ENCODE data around the gene SLC23A3. TPM values are rescaled to one million over a fixed set of nuclear protein-coding genes. Genes with fewer than 3 reads are reported as not detected.

Gene SLC23A3
- total RNA-seq, 2 experiments from 2014 or later: 1.1 to 1.6 TPM

DNA sequence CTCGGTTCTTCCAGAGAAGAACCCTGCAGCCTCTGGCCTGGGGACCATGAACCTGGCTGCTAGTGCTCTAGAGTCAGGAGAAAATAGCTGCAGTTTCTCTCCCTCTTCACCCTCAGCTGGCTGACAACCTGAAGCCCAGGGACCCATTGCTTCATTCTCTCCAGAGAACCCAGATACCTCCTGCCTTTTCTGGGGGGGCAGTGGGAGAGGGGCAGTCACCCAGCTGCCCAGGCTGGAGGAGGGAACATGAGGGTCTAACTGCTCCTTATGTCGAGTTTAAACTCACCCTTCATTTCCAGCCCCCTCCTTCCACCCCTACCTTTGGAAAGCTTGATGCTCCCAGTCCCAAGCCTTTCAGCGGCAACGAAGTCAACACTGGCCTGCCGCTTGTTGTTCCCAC lies 29.1 kb upstream of the SLC23A3 start:
- peak overlapping the region; percentile 62 for H3K4me3 Mint-ChIP-seq
- DNase-seq (no peak), ATAC-seq (no peak)
- H3K4me1 Mint-ChIP-seq (ENCODE audit: low read depth): peaks cover 17% of the 10 kb centered on the region
- TF ChIP-seq, protein P1, sequence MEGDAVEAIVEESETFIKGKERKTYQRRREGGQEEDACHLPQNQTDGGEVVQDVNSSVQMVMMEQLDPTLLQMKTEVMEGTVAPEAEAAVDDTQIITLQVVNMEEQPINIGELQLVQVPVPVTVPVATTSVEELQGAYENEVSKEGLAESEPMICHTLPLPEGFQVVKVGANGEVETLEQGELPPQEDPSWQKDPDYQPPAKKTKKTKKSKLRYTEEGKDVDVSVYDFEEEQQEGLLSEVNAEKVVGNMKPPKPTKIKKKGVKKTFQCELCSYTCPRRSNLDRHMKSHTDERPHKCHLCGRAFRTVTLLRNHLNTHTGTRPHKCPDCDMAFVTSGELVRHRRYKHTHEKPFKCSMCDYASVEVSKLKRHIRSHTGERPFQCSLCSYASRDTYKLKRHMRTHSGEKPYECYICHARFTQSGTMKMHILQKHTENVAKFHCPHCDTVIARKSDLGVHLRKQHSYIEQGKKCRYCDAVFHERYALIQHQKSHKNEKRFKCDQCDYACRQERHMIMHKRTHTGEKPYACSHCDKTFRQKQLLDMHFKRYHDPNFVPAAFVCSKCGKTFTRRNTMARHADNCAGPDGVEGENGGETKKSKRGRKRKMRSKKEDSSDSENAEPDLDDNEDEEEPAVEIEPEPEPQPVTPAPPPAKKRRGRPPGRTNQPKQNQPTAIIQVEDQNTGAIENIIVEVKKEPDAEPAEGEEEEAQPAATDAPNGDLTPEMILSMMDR (IDR thresholded peaks at IDR 0.05): no peak
- ChIA-PET POLR2A (interaction anchor here (1.2 to 2.8 kb wide), 4 partner anchors 8 to 55 kb away, joined by 3 to 26 read pairs (median 12); partner anchors contain the start of gene TUBA4A), CTCF (interaction anchor here (0.7 to 2.1 kb wide), 7 partner anchors 12 to 126 kb away, joined by 3 to 9 read pairs (median 3); no protein-coding TSS in a partner anchor)
- H3K27ac Mint-ChIP-seq: peak overlapping the region; percentile 8
- intact Hi-C loops (cut with micrococcal nuclease): no loop called here
- H3K9me3 Mint-ChIP-seq: peaks cover 6% of the 10 kb centered on the region
- H3K27me3 Mint-ChIP-seq: no peaks in the 10 kb centered on the region
- H3K36me3 Mint-ChIP-seq (ENCODE audit: low read depth): peaks cover 3% of the 10 kb centered on the region

DNA sequence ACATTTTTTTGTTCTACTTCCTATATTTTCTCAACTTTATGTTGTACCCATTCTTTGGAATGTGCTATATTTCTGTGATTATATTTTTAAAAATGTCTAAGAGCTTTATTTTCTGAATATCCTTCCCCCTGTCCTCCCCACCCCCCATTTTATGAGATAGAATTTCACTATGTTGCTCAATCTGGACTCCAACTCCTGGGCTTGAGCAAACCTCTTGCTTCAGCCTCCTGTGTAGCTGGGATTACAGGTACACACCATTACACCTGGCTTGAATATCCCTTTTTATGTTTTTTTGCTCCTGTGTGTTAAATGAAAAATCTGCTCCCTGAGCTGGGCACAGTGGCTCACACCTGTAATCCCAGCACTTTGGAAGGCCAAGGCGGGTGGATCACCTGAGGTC lies 27.6 kb upstream of the SLC23A3 start:
- Mint-ChIP-seq H3K27ac (no peak overlapping the region), H3K36me3 (ENCODE audit: low read depth) (peaks cover 3% of the 10 kb centered on the region), H3K4me3 (no peak overlapping the region), H3K27me3 (no peaks in the 10 kb centered on the region), H3K9me3 (peaks cover 3% of the 10 kb centered on the region), H3K4me1 (ENCODE audit: low read depth) (peaks cover 17% of the 10 kb centered on the region)
- ChIA-PET CTCF (interaction anchor here (0.7 to 1.2 kb wide), 4 partner anchors 25 to 98 kb away, joined by 3 to 4 read pairs (median 4); no protein-coding TSS in a partner anchor), POLR2A (interaction anchor here (0.7 to 1.4 kb wide), 3 partner anchors 8 to 16 kb away, joined by 3 to 4 read pairs (median 3); no protein-coding TSS in a partner anchor)
- DNase-seq (no peak), ATAC-seq (no peak)
- TF ChIP-seq, protein P1 (IDR thresholded peaks at IDR 0.05): no peak
- intact Hi-C loops (cut with micrococcal nuclease): no loop called here

GRCh38 chr2:219186754-219187456 lies 17.1 kb upstream of the SLC23A3 start:
- DNase-seq: peak; percentile 63
- Mint-ChIP-seq H3K36me3 (ENCODE audit: low read depth) (peaks cover 15% of the 10 kb centered on the region), H3K4me3 (no peak overlapping the region), H3K4me1 (ENCODE audit: low read depth) (peaks cover 17% of the 10 kb centered on the region), H3K27ac (peak overlapping the region; percentile 83), H3K27me3 (no peaks in the 10 kb centered on the region), H3K9me3 (no peaks in the 10 kb centered on the region)
- ChIA-PET POLR2A (no interaction called here), CTCF (interaction anchor here (0.8 to 1.1 kb wide), 2 partner anchors 13 to 157 kb away, joined by 3 read pairs; no protein-coding TSS in a partner anchor)
- peak; percentile 92 for ATAC-seq
- TF ChIP-seq, protein P1 (IDR thresholded peaks at IDR 0.05): no peak
- intact Hi-C loops (cut with micrococcal nuclease): no loop called here

DNA sequence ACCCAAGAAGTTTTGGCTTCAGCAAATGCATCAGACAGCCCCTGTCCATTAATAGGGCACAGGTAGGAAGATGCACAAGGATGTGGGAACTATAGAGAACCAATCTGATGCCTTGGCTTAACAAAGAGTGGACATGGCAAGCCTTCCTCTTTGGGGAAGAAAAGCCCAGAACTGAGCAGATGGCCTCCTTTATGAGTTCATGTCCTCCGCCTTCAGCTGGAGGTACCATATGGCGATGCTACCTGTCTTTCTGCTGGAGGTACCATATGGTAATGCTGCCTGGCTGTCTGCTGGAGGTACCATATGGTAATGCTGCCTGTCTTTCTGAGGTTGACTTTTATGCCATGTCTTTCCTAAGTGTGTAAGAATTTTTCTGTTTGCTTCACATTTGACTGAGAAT lies 14.3 kb upstream of the SLC23A3 start:
- H3K36me3 Mint-ChIP-seq (ENCODE audit: low read depth): peaks cover 34% of the 10 kb centered on the region
- H3K27me3 Mint-ChIP-seq: no peaks in the 10 kb centered on the region
- no peak overlapping the region for H3K4me3 Mint-ChIP-seq
- H3K4me1 Mint-ChIP-seq (ENCODE audit: low read depth): peaks cover 41% of the 10 kb centered on the region
- intact Hi-C loops (cut with micrococcal nuclease): no loop called here
- H3K9me3 Mint-ChIP-seq: no peaks in the 10 kb centered on the region
- peak overlapping the region; percentile 37 for H3K27ac Mint-ChIP-seq
- CTCF ChIA-PET: interaction anchor here (1.2 to 1.8 kb wide), 3 partner anchors 12 to 13 kb away, joined by 3 to 9 read pairs (median 6); no protein-coding TSS in a partner anchor
- POLR2A ChIA-PET: interaction anchor here (0.7 to 2.2 kb wide), 3 partner anchors 9 to 16 kb away, joined by 3 to 13 read pairs (median 3); no protein-coding TSS in a partner anchor
- ATAC-seq: no peak
- DNase-seq: no peak
- TF ChIP-seq, protein P1 (IDR thresholded peaks at IDR 0.05): no peak
